AG08395 (cell line): ENCODE data around the gene WNT1.

Experiments
- DNase-seq: peaks from one replicate; pipeline ENCODE4 v3.0.0; 2012; ENCODE audit warnings: mixed read lengths, low spot score

WNT1 gene

GRCh38 chr12:48961331-48961730 is 16.8 kb upstream of the WNT1 start:
- DNase-seq = no peak

- no peak for DNase-seq
Measured at GRCh38 chr12:48961801-48962200, 16.3 kb upstream of the WNT1 start.

- DNase-seq = no peak
Measured at GRCh38 chr12:48965298-48965838, 12.8 kb upstream of the WNT1 start.

- DNase-seq = no peak
Measured at GRCh38 chr12:48966177-48966895, 11.8 kb upstream of the WNT1 start.

- DNase-seq = no peak
Measured at GRCh38 chr12:48967991-48968390, 10.1 kb upstream of the WNT1 start.

GRCh38 chr12:48968467-48968866 is 9.7 kb upstream of the WNT1 start:
- no peak for DNase-seq

GRCh38 chr12:48969160-48969771 is 8.9 kb upstream of the WNT1 start:
- DNase-seq = no peak

- DNase-seq = no peak
Measured at GRCh38 chr12:48969833-48970701, 8.1 kb upstream of the WNT1 start.

GRCh38 chr12:48970702-48971334 is 7.3 kb upstream of the WNT1 start:
- no peak for DNase-seq

- DNase-seq = peak; percentile 50
Measured at GRCh38 chr12:48972213-48972951, 5.7 kb upstream of the WNT1 start.

GRCh38 chr12:48972952-48973483 is 5.1 kb upstream of the WNT1 start:
- DNase-seq = no peak

GRCh38 chr12:48973531-48973930 is 4.6 kb upstream of the WNT1 start:
- DNase-seq = no peak

- DNase-seq = no peak
Measured at GRCh38 chr12:48973941-48974673, 4.0 kb upstream of the WNT1 start.

- peak; percentile 59 for DNase-seq
Measured at GRCh38 chr12:48977290-48978281, 536 bp upstream of the WNT1 start.

GRCh38 chr12:48978741-48979601 is 849 bp downstream of the WNT1 start:
- DNase-seq = no peak

GRCh38 chr12:48979602-48980388 is 1.7 kb downstream of the WNT1 start:
- no peak for DNase-seq

- no peak for DNase-seq
Measured at GRCh38 chr12:48980389-48980952, 2.3 kb downstream of the WNT1 start.
